Measurements from ENCODE around the gene CLEC3B.
"Not testable (repeated sequence)": the region's sequence is repeated elsewhere in the genome, so short reads cannot be mapped to it uniquely, and the experiment has no call there.

The CLEC3B gene

GRCh38 chr3:45026038-45026437 is at the start of gene CLEC3B:
CLEC3B (plus strand) TSS chr3:45026303; CDS start chr3:45026363, 60 bp downstream.
- DNase-seq (ENCODE audit: low spot score) = no peak

GRCh38 chr3:44981220-44981619 is 44.9 kb upstream of the CLEC3B start:
- DNase-seq (ENCODE audit: low spot score) = no peak

- DNase-seq (ENCODE audit: low spot score) = no peak
Measured at GRCh38 chr3:44981751-44982150, 44.4 kb upstream of the CLEC3B start.

GRCh38 chr3:44982817-44983216 is 43.3 kb upstream of the CLEC3B start:
- DNase-seq (ENCODE audit: low spot score) = no peak

- DNase-seq (ENCODE audit: low spot score) = no peak
Measured at GRCh38 chr3:44983484-44983941, 42.6 kb upstream of the CLEC3B start.

GRCh38 chr3:44984335-44984734 is 41.8 kb upstream of the CLEC3B start:
- DNase-seq (ENCODE audit: low spot score) = no peak

- DNase-seq (ENCODE audit: low spot score) = not testable (repeated sequence)
Measured at GRCh38 chr3:44986330-44986729, 39.8 kb upstream of the CLEC3B start.

GRCh38 chr3:44987332-44987731 is 38.8 kb upstream of the CLEC3B start:
- DNase-seq (ENCODE audit: low spot score) = no peak

- peak; percentile 54 for DNase-seq (ENCODE audit: low spot score)
Measured at GRCh38 chr3:44988073-44988472, 38.0 kb upstream of the CLEC3B start.

- no peak for DNase-seq (ENCODE audit: low spot score)
Measured at GRCh38 chr3:44989141-44989540, 37.0 kb upstream of the CLEC3B start.

- no peak for DNase-seq (ENCODE audit: low spot score)
Measured at GRCh38 chr3:44989636-44990373, 36.3 kb upstream of the CLEC3B start.

- DNase-seq (ENCODE audit: low spot score) = no peak
Measured at GRCh38 chr3:44991326-44991725, 34.8 kb upstream of the CLEC3B start.

GRCh38 chr3:44992555-44993470 is 33.3 kb upstream of the CLEC3B start:
- peak; percentile 58 for DNase-seq (ENCODE audit: low spot score)

- DNase-seq (ENCODE audit: low spot score) = no peak
Measured at GRCh38 chr3:44993471-44994205, 32.5 kb upstream of the CLEC3B start.

- DNase-seq (ENCODE audit: low spot score) = no peak
Measured at GRCh38 chr3:44995142-44995770, 30.8 kb upstream of the CLEC3B start.

GRCh38 chr3:44996556-44996969 is 29.5 kb upstream of the CLEC3B start:
- no peak for DNase-seq (ENCODE audit: low spot score)

GRCh38 chr3:44999782-45000181 is 26.3 kb upstream of the CLEC3B start:
- DNase-seq (ENCODE audit: low spot score) = no peak

- no peak for DNase-seq (ENCODE audit: low spot score)
Measured at GRCh38 chr3:45000823-45001222, 25.3 kb upstream of the CLEC3B start.

- DNase-seq (ENCODE audit: low spot score) = no peak
Measured at GRCh38 chr3:45001738-45002137, 24.4 kb upstream of the CLEC3B start.

GRCh38 chr3:45002139-45002660 is 23.9 kb upstream of the CLEC3B start:
- DNase-seq (ENCODE audit: low spot score) = no peak

- no peak for DNase-seq (ENCODE audit: low spot score)
Measured at GRCh38 chr3:45002720-45003119, 23.4 kb upstream of the CLEC3B start.

GRCh38 chr3:45003406-45003805 is 22.7 kb upstream of the CLEC3B start:
- no peak for DNase-seq (ENCODE audit: low spot score)

All from hematopoietic multipotent progenitor cell treated with erythropoietin and hydrocortisone succinate and interleukin-3 and kit ligand, for 17 days (in vitro differentiated cells).